ENCODE measurements around the gene CCDC102A. TPM values are rescaled to one million over a fixed set of nuclear protein-coding genes. Genes with fewer than 3 reads are reported as not detected.
A peak's percentile ranks its signal among the peaks of the same experiment; 100 is the strongest.

The CCDC102A gene
- total RNA-seq, 1 donor, result 15.1 TPM

- peak; percentile 4 for DNase-seq (ENCODE audit: low read depth)
Measured at GRCh38 chr16:57537194-57537505, 779 bp upstream of the CCDC102A start.

GRCh38 chr16:57535680-57536305 is 578 bp downstream of the CCDC102A start:
- peak; percentile 85 for DNase-seq (ENCODE audit: low read depth)
- TF ChIP-seq CTCF (IDR thresholded peaks at IDR 0.05; ENCODE audit: insufficient read depth, low read depth, low read length), result peak; percentile 13
- peak overlapping the region; percentile 85 for H3K4me3 ChIP-seq (ENCODE audit: low read depth, low read length)

More at GRCh38 chr16:57537194-57537505, 779 bp upstream of the CCDC102A start:
- TF ChIP-seq CTCF (IDR thresholded peaks at IDR 0.05; ENCODE audit: insufficient read depth, low read depth, low read length), result no peak
- H3K4me3 ChIP-seq (ENCODE audit: low read depth, low read length), result peak overlapping the region; percentile 69

GRCh38 chr16:57534881-57535658 is 1.3 kb downstream of the CCDC102A start:
- H3K4me3 ChIP-seq (ENCODE audit: low read depth, low read length), result peak overlapping the region; percentile 85
- TF ChIP-seq CTCF (IDR thresholded peaks at IDR 0.05; ENCODE audit: insufficient read depth, low read depth, low read length), result no peak
- DNase-seq (ENCODE audit: low read depth), result no peak

GRCh38 chr16:57534337-57534880 is 2.0 kb downstream of the CCDC102A start:
- no peak for DNase-seq (ENCODE audit: low read depth)
- no peak overlapping the region for H3K4me3 ChIP-seq (ENCODE audit: low read depth, low read length)
- TF ChIP-seq CTCF (IDR thresholded peaks at IDR 0.05; ENCODE audit: insufficient read depth, low read depth, low read length), result no peak

GRCh38 chr16:57533431-57534336 is 2.7 kb downstream of the CCDC102A start:
- TF ChIP-seq CTCF (IDR thresholded peaks at IDR 0.05; ENCODE audit: insufficient read depth, low read depth, low read length), result no peak
- no peak for DNase-seq (ENCODE audit: low read depth)
- no peak overlapping the region for H3K4me3 ChIP-seq (ENCODE audit: low read depth, low read length)

- no peak for DNase-seq (ENCODE audit: low read depth)
Measured at GRCh38 chr16:57532266-57532625, 4.1 kb downstream of the CCDC102A start.

More at GRCh38 chr16:57532266-57532625, 4.1 kb downstream of the CCDC102A start:
- H3K4me3 ChIP-seq (ENCODE audit: low read depth, low read length), result no peak overlapping the region
- TF ChIP-seq CTCF (IDR thresholded peaks at IDR 0.05; ENCODE audit: insufficient read depth, low read depth, low read length), result no peak
